ENCODE measurements around the gene ANKRD13B.

Gene ANKRD13B

GRCh38 chr17:29579866-29580771 is 12.8 kb upstream of the ANKRD13B start:
- peaks cover 87% of the 10 kb centered on the region for H3K36me3 ChIP-seq
- H3K4me2 ChIP-seq: peak overlapping the region; percentile 15
- no peak for TF ChIP-seq Cebpa-rat (IDR thresholded peaks at IDR 0.05)
- 0 out of 2 replicates have a peak overlapping the region, but pooled peaks have one; percentile 45 for H3K9ac ChIP-seq
- no peaks in the 10 kb centered on the region for H3K27me3 ChIP-seq
- peaks cover 65% of the 10 kb centered on the region for H3K4me1 ChIP-seq
- H3K27ac ChIP-seq: peak overlapping the region; percentile 39
- no peaks in the 10 kb centered on the region for H3K9me3 ChIP-seq
- peaks cover 97% of the 10 kb centered on the region for H4K20me1 ChIP-seq
- H3K4me3 ChIP-seq: no peak overlapping the region

GRCh38 chr17:29581583-29582253 is 11.2 kb upstream of the ANKRD13B start:
- peaks cover 71% of the 10 kb centered on the region for H3K36me3 ChIP-seq
- peak overlapping the region; percentile 39; the same call in 1 of the 2 replicates for H3K27ac ChIP-seq
- H3K27me3 ChIP-seq: no peaks in the 10 kb centered on the region
- H3K4me3 ChIP-seq: no peak overlapping the region
- H3K9me3 ChIP-seq: no peaks in the 10 kb centered on the region
- peaks cover 66% of the 10 kb centered on the region for H3K4me1 ChIP-seq
- peak overlapping the region; percentile 45; the same call in 1 of the 2 replicates for H3K9ac ChIP-seq
- H4K20me1 ChIP-seq: peaks cover 97% of the 10 kb centered on the region
- no peak overlapping the region for H3K4me2 ChIP-seq
- TF ChIP-seq Cebpa-rat (IDR thresholded peaks at IDR 0.05): no peak

- Histone ChIP-seq H3K27me3 (no peaks in the 10 kb centered on the region), H3K9me3 (no peaks in the 10 kb centered on the region), H3K27ac (no peak overlapping the region; the same call in 1 of the 2 replicates), H3K9ac (no peak overlapping the region), H4K20me1 (peaks cover 97% of the 10 kb centered on the region), H3K4me1 (peaks cover 72% of the 10 kb centered on the region), H3K4me2 (no peak overlapping the region), H3K4me3 (no peak overlapping the region), H3K36me3 (peaks cover 65% of the 10 kb centered on the region)
- no peak for TF ChIP-seq Cebpa-rat (IDR thresholded peaks at IDR 0.05)
Measured at GRCh38 chr17:29582254-29582765, 10.6 kb upstream of the ANKRD13B start.

- peak overlapping the region; percentile 81; the same call in 1 of the 2 replicates for H3K27ac ChIP-seq
- no peak overlapping the region for H3K4me2 ChIP-seq
- no peak overlapping the region for H3K9ac ChIP-seq
- peaks cover 77% of the 10 kb centered on the region for H3K4me1 ChIP-seq
- H3K4me3 ChIP-seq: no peak overlapping the region
- H3K27me3 ChIP-seq: no peaks in the 10 kb centered on the region
- H4K20me1 ChIP-seq: peaks cover 97% of the 10 kb centered on the region
- peaks cover 61% of the 10 kb centered on the region for H3K36me3 ChIP-seq
- H3K9me3 ChIP-seq: no peaks in the 10 kb centered on the region
- no peak for TF ChIP-seq Cebpa-rat (IDR thresholded peaks at IDR 0.05)
Measured at GRCh38 chr17:29582772-29583171, 10.2 kb upstream of the ANKRD13B start.

GRCh38 chr17:29583324-29584248 is 9.3 kb upstream of the ANKRD13B start:
- peak overlapping the region; percentile 18; the same call in 1 of the 2 replicates for H3K9ac ChIP-seq

GRCh38 chr17:29584452-29585079 is 8.4 kb upstream of the ANKRD13B start:
- TF ChIP-seq Cebpa-rat (IDR thresholded peaks at IDR 0.05): no peak
- Histone ChIP-seq H4K20me1 (peaks cover 95% of the 10 kb centered on the region), H3K27ac (peak overlapping the region; percentile 81), H3K9me3 (no peaks in the 10 kb centered on the region), H3K36me3 (peaks cover 43% of the 10 kb centered on the region), H3K27me3 (no peaks in the 10 kb centered on the region), H3K4me1 (peaks cover 80% of the 10 kb centered on the region), H3K9ac (peak overlapping the region; percentile 68), H3K4me3 (peak overlapping the region; percentile 51), H3K4me2 (peak overlapping the region; percentile 99)

More at GRCh38 chr17:29583324-29584248, 9.3 kb upstream of the ANKRD13B start:
- peak overlapping the region; percentile 51; the same call in 1 of the 2 replicates for H3K4me3 ChIP-seq
- no peaks in the 10 kb centered on the region for H3K9me3 ChIP-seq
- no peak for TF ChIP-seq Cebpa-rat (IDR thresholded peaks at IDR 0.05)
- peaks cover 52% of the 10 kb centered on the region for H3K36me3 ChIP-seq
- H3K27me3 ChIP-seq: no peaks in the 10 kb centered on the region
- peaks cover 97% of the 10 kb centered on the region for H4K20me1 ChIP-seq
- H3K27ac ChIP-seq: peak overlapping the region; percentile 81
- peak overlapping the region; percentile 99 for H3K4me2 ChIP-seq
- H3K4me1 ChIP-seq: peaks cover 80% of the 10 kb centered on the region

- peaks cover 89% of the 10 kb centered on the region for H4K20me1 ChIP-seq
- no peaks in the 10 kb centered on the region for H3K27me3 ChIP-seq
- peak overlapping the region; percentile 81 for H3K27ac ChIP-seq
- no peaks in the 10 kb centered on the region for H3K9me3 ChIP-seq
- peaks cover 82% of the 10 kb centered on the region for H3K4me1 ChIP-seq
- H3K4me3 ChIP-seq: peak overlapping the region; percentile 51
- no peak for TF ChIP-seq Cebpa-rat (IDR thresholded peaks at IDR 0.05)
- H3K9ac ChIP-seq: peak overlapping the region; percentile 68
- H3K4me2 ChIP-seq: peak overlapping the region; percentile 99
- H3K36me3 ChIP-seq: peaks cover 36% of the 10 kb centered on the region
Measured at GRCh38 chr17:29585080-29585751, 7.7 kb upstream of the ANKRD13B start.

Data from BLaER1 (cell line).